ENCODE data around the gene PGA5.
A peak's percentile ranks its signal among the peaks of the same experiment; 100 is the strongest.
"Not testable (repeated sequence)": the region's sequence is repeated elsewhere in the genome, so short reads cannot be mapped to it uniquely, and the experiment has no call there.

The PGA5 gene

GRCh38 chr11:61240288-61240687, 687 bp upstream of the PGA5 start:
- H3K27ac ChIP-seq: not testable (repeated sequence)

GRCh38 chr11:61241526-61241925, 551 bp downstream of the PGA5 start:
- not testable (repeated sequence) for H3K27ac ChIP-seq

- H3K27ac ChIP-seq: not testable (repeated sequence)
These were observed 4.4 kb downstream of the PGA5 start for GRCh38 chr11:61245284-61245964.

GRCh38 chr11:61248071-61248470, 7.1 kb downstream of the PGA5 start:
- not testable (repeated sequence) for H3K27ac ChIP-seq

- H3K27ac ChIP-seq: not testable (repeated sequence)
These were observed 8.2 kb downstream of the PGA5 start for GRCh38 chr11:61249201-61249600.

GRCh38 chr11:61250796-61251765, 10.1 kb downstream of the PGA5 start:
- not testable (repeated sequence) for H3K27ac ChIP-seq

GRCh38 chr11:61252332-61252731, 11.4 kb downstream of the PGA5 start:
- not testable (repeated sequence) for H3K27ac ChIP-seq

GRCh38 chr11:61254403-61255025, 13.5 kb downstream of the PGA5 start:
- TF ChIP-seq CTCF (IDR thresholded peaks at IDR 0.05): peak; percentile 90
- no peak for TF ChIP-seq ZFX (IDR thresholded peaks at IDR 0.05; ENCODE audit: borderline replicate concordance)
- no peak overlapping the region for H3K27ac ChIP-seq

- no peak overlapping the region for H3K27ac ChIP-seq
- TF ChIP-seq CTCF (IDR thresholded peaks at IDR 0.05) (no peak), ZFX (IDR thresholded peaks at IDR 0.05; ENCODE audit: borderline replicate concordance) (no peak)
These were observed 15.9 kb downstream of the PGA5 start for GRCh38 chr11:61256710-61257482.

- no peak overlapping the region for H3K27ac ChIP-seq
- TF ChIP-seq CTCF (IDR thresholded peaks at IDR 0.05) (no peak), ZFX (IDR thresholded peaks at IDR 0.05; ENCODE audit: borderline replicate concordance) (no peak)
These were observed 17.6 kb downstream of the PGA5 start for GRCh38 chr11:61258546-61258945.

GRCh38 chr11:61259363-61259762, 18.4 kb downstream of the PGA5 start:
- TF ChIP-seq ZFX (IDR thresholded peaks at IDR 0.05; ENCODE audit: borderline replicate concordance) (no peak), CTCF (IDR thresholded peaks at IDR 0.05) (no peak)
- H3K27ac ChIP-seq: no peak overlapping the region

All from 22Rv1 (cell line).